Hepatic stellate cell (primary cell): ENCODE measurements around the gene LYPD6B.

ENCODE experiments used
- DNase-seq: peaks from one replicate; pipeline ENCODE4 v3.0.0; 2011; ENCODE audit warnings: low spot score

LYPD6B gene

GRCh38 chr2:149041482-149041881, 3.0 kb downstream of the LYPD6B start:
- DNase-seq: no peak

- no peak for DNase-seq
Measured at GRCh38 chr2:149042881-149043280, 4.4 kb downstream of the LYPD6B start.

GRCh38 chr2:149044500-149044899, 6.0 kb downstream of the LYPD6B start:
- no peak for DNase-seq

- DNase-seq: no peak
Measured at GRCh38 chr2:149047118-149047517, 8.6 kb downstream of the LYPD6B start.

- DNase-seq: no peak
Measured at GRCh38 chr2:149049142-149049541, 10.6 kb downstream of the LYPD6B start.

- no peak for DNase-seq
Measured at GRCh38 chr2:149050188-149050587, 11.7 kb downstream of the LYPD6B start.

- DNase-seq: no peak
Measured at GRCh38 chr2:149055751-149056150, 17.3 kb downstream of the LYPD6B start.

- DNase-seq: no peak
Measured at GRCh38 chr2:149056541-149057255, 18.2 kb downstream of the LYPD6B start.

GRCh38 chr2:149057401-149057800, 18.9 kb downstream of the LYPD6B start:
- no peak for DNase-seq

GRCh38 chr2:149058936-149059335, 20.4 kb downstream of the LYPD6B start:
- DNase-seq: no peak

- DNase-seq: no peak
Measured at GRCh38 chr2:149059822-149060221, 21.3 kb downstream of the LYPD6B start.

- DNase-seq: no peak
Measured at GRCh38 chr2:149061133-149061745, 22.7 kb downstream of the LYPD6B start.

- DNase-seq: no peak
Measured at GRCh38 chr2:149062531-149062930, 24.0 kb downstream of the LYPD6B start.

GRCh38 chr2:149063177-149063576, 24.7 kb downstream of the LYPD6B start:
- DNase-seq: no peak

- no peak for DNase-seq
Measured at GRCh38 chr2:149064365-149064841, 25.9 kb downstream of the LYPD6B start.

GRCh38 chr2:149064856-149065630, 26.5 kb downstream of the LYPD6B start:
- no peak for DNase-seq

GRCh38 chr2:149068225-149068995, 29.9 kb downstream of the LYPD6B start:
- no peak for DNase-seq

- peak; percentile 40 for DNase-seq
Measured at GRCh38 chr2:149068996-149069888, 30.7 kb downstream of the LYPD6B start.

GRCh38 chr2:149070681-149071320, 32.3 kb downstream of the LYPD6B start:
- DNase-seq: no peak

- DNase-seq: no peak
Measured at GRCh38 chr2:149075105-149075504, 36.6 kb downstream of the LYPD6B start.

- no peak for DNase-seq
Measured at GRCh38 chr2:149075853-149076252, 37.4 kb downstream of the LYPD6B start.
